Neuronal stem cell (in vitro differentiated cells): ENCODE measurements around the gene CARD6.

ENCODE experiments used
- DNase-seq: peaks from one replicate; pipeline ENCODE4 v3.0.0-alpha.2; 2013; ENCODE audit warnings: low spot score
- H2AFZ ChIP-seq: one replicate; pipeline ENCODE4 v1.6.1; 2013; ENCODE audit warnings: mild to moderate bottlenecking, low read length, inconsistent platforms
- H2AK5ac ChIP-seq: 2 replicates; pipeline ENCODE4 v1.6.1; 2013; ENCODE audit warnings: low read depth, mild to moderate bottlenecking, inconsistent platforms, low read length, moderate library complexity, mixed read lengths
- H2BK120ac ChIP-seq: 2 replicates; pipeline ENCODE4 v1.6.1; 2013; ENCODE audit warnings: low read depth, mild to moderate bottlenecking, inconsistent platforms, low read length, moderate library complexity, mixed read lengths
- H2BK12ac ChIP-seq: one replicate; pipeline ENCODE4 v1.6.1; 2013; ENCODE audit warnings: low read length, inconsistent platforms
- H2BK15ac ChIP-seq: 2 replicates; pipeline ENCODE4 v1.6.1; 2013; ENCODE audit warnings: mild to moderate bottlenecking, low read length, inconsistent platforms, mixed read lengths
- H2BK5ac ChIP-seq: one replicate; pipeline ENCODE4 v1.6.1; 2013; ENCODE audit warnings: inconsistent platforms, mild to moderate bottlenecking, low read length, moderate library complexity
- H3K14ac ChIP-seq: one replicate; pipeline ENCODE4 v1.6.1; 2013; ENCODE audit warnings: low read length, inconsistent platforms
- H3K18ac ChIP-seq: 2 replicates; pipeline ENCODE4 v1.6.1; 2013; ENCODE audit warnings: low read length, inconsistent platforms
- H3K23ac ChIP-seq: 2 replicates; pipeline ENCODE4 v1.6.1; 2013; ENCODE audit warnings: low read depth, mild to moderate bottlenecking, mixed read lengths, low read length, inconsistent platforms; ENCODE audit not compliant: poor library complexity
- H3K27ac ChIP-seq: replicated peaks from 3 replicates; pipeline ENCODE4 v1.5.1; 2013; ENCODE audit warnings: low read length, inconsistent platforms
- H3K27me3 ChIP-seq, 3 experiments: 2 replicates each; pipeline ENCODE4 v1.6.1; 2013; ENCODE audit warnings: low read length in 3 of 3, mild to moderate bottlenecking in 2 of 3, inconsistent platforms in 1 of 3, low read depth in 1 of 3, mixed read lengths in 1 of 3, moderate library complexity in 1 of 3; ENCODE audit not compliant: control insufficient read depth in 3 of 3, insufficient read depth in 3 of 3
- H3K36me3 ChIP-seq, 2 donors: replicated peaks in 1 of 2; 2 replicates each; pipeline ENCODE4 v1.6.1; 2013; ENCODE audit warnings: low read length in 2 of 2; ENCODE audit not compliant: control insufficient read depth in 2 of 2, insufficient read depth in 2 of 2
- H3K4ac ChIP-seq: 2 replicates; pipeline ENCODE4 v1.6.1; 2013; ENCODE audit warnings: inconsistent platforms, mild to moderate bottlenecking, low read length, moderate library complexity
- H3K4me1 ChIP-seq, 2 donors: 1 replicate in 1 of 2; 2 replicates in 1 of 2; pipeline ENCODE4 v1.6.1; 2013; ENCODE audit warnings: low read length in 2 of 2, low read depth in 1 of 2; ENCODE audit not compliant: control insufficient read depth in 2 of 2, insufficient read depth in 1 of 2
- H3K4me2 ChIP-seq: one replicate; pipeline ENCODE4 v1.6.1; 2013; ENCODE audit warnings: mild to moderate bottlenecking, low read length, inconsistent platforms; ENCODE audit not compliant: insufficient read depth, poor library complexity, severe bottlenecking
- H3K4me3 ChIP-seq, 2 donors: 2 replicates each; pipeline ENCODE4 v1.5.1; 2013; ENCODE audit warnings: low read length in 2 of 2, mild to moderate bottlenecking in 2 of 2, inconsistent platforms in 1 of 2, moderate library complexity in 1 of 2
- H3K79me1 ChIP-seq: one replicate; pipeline ENCODE4 v1.6.1; 2013; ENCODE audit warnings: low read depth, mild to moderate bottlenecking, inconsistent platforms, low read length, moderate library complexity
- H3K9ac ChIP-seq: one replicate; pipeline ENCODE4 v1.6.1; 2013; ENCODE audit warnings: mild to moderate bottlenecking, low read depth, low read length, inconsistent platforms; ENCODE audit not compliant: poor library complexity
- H3K9me3 ChIP-seq, 2 donors: replicated peaks in 1 of 2; 2 replicates each; pipeline versions ENCODE3 to v1.6.1; 2013; ENCODE audit warnings: low read length in 2 of 2, mild to moderate bottlenecking in 2 of 2, inconsistent platforms in 1 of 2, low read depth in 1 of 2, mixed read lengths in 1 of 2, moderate library complexity in 1 of 2; ENCODE audit not compliant: control insufficient read depth in 2 of 2, insufficient read depth in 1 of 2
- H4K8ac ChIP-seq: one replicate; pipeline ENCODE4 v1.6.1; 2013; ENCODE audit warnings: low read depth, mild to moderate bottlenecking, inconsistent platforms, low read length, moderate library complexity
- H4K91ac ChIP-seq: one replicate; pipeline ENCODE4 v1.6.1; 2013; ENCODE audit warnings: low read length, low read depth, mild to moderate bottlenecking, inconsistent platforms; ENCODE audit not compliant: poor library complexity
- WGBS, 2 donors: extraction: QIAGEN DNeasy Blood & Tissue Kit; methylation state at CpG; one replicate each; pipeline ENCODE4 v1.1.7; 2013; ENCODE audit warnings: missing lambda C conversion rate in 2 of 2, mixed read lengths in 1 of 2; ENCODE audit not compliant: insufficient read length in 2 of 2, insufficient replicate concordance in 1 of 2; ENCODE audit errors: extremely low coverage in 2 of 2; 5-methylcytosine and 5-hydroxymethylcytosine counted together

Gene CARD6

GRCh38 chr5:40798801-40799210 lies 42.4 kb upstream of the CARD6 start:
- H2BK12ac ChIP-seq = no peak overlapping the region
- DNase-seq = no peak

GRCh38 chr5:40799258-40799657 lies 41.9 kb upstream of the CARD6 start:
- Histone ChIP-seq H2BK12ac (no peak overlapping the region), H3K4me3 (peak overlapping the region in 1 of 2 donors; percentile 99), H2BK120ac (no peak overlapping the region), H3K4me2 (no peak overlapping the region), H4K8ac (no peak overlapping the region), H3K9me3 (no peaks in the 10 kb centered on the region), H3K14ac (no peak overlapping the region), H3K4me1 (peaks cover 5% of the 10 kb centered on the region in 2 donors), H2AK5ac (no peak overlapping the region), H3K4ac (no peak overlapping the region), H3K79me1 (peaks cover 4% of the 10 kb centered on the region), H3K27ac (no peak overlapping the region), H3K18ac (no peak overlapping the region), H2BK15ac (no peak overlapping the region), H4K91ac (no peak overlapping the region), H3K9ac (no peak overlapping the region), H2BK5ac (no peak overlapping the region), H3K36me3 (peaks cover 0 to 14% of the 10 kb centered on the region in 2 donors), H2AFZ (peak overlapping the region; percentile 93), H3K27me3 (no peaks in the 10 kb centered on the region), H3K23ac (no peak overlapping the region)
- WGBS, 2 donors = no CpG with 5 or more reads among the region's 1 CpG
- no peak for DNase-seq

More at GRCh38 chr5:40798801-40799210, 42.4 kb upstream of the CARD6 start:
- Histone ChIP-seq H3K18ac (no peak overlapping the region), H2BK15ac (no peak overlapping the region), H3K36me3 (peaks cover 0 to 14% of the 10 kb centered on the region in 2 donors), H4K8ac (no peak overlapping the region), H4K91ac (no peak overlapping the region), H3K27me3 (no peaks in the 10 kb centered on the region), H2AK5ac (no peak overlapping the region), H2BK5ac (no peak overlapping the region), H2BK120ac (no peak overlapping the region), H3K14ac (no peak overlapping the region), H2AFZ (peak overlapping the region; percentile 93), H3K27ac (no peak overlapping the region), H3K4me3 (peak overlapping the region; percentile 95 to 99), H3K9me3 (no peaks in the 10 kb centered on the region), H3K9ac (no peak overlapping the region), H3K4me2 (peak overlapping the region; percentile 81), H3K79me1 (peaks cover 4% of the 10 kb centered on the region), H3K23ac (no peak overlapping the region), H3K4me1 (peaks cover 5% of the 10 kb centered on the region in 2 donors), H3K4ac (no peak overlapping the region)
- no CpG with 5 or more reads among the region's 7 CpGs for WGBS, 2 donors

GRCh38 chr5:40801771-40802562 lies 39.2 kb upstream of the CARD6 start:
- H2AFZ ChIP-seq = no peak overlapping the region
- peaks cover 2% of the 10 kb centered on the region for H3K79me1 ChIP-seq
- peak overlapping the region; percentile 65 for H4K8ac ChIP-seq
- no peak overlapping the region for H2AK5ac ChIP-seq
- H3K27me3 ChIP-seq = no peaks in the 10 kb centered on the region
- no peak overlapping the region for H3K27ac ChIP-seq
- H3K23ac ChIP-seq = no peak overlapping the region
- WGBS, 2 donors = no CpG with 5 or more reads among the region's 8 CpGs
- peaks cover 3% of the 10 kb centered on the region in 2 donors for H3K4me1 ChIP-seq
- H2BK12ac ChIP-seq = no peak overlapping the region
- H3K4me2 ChIP-seq = no peak overlapping the region
- no peak overlapping the region for H3K4ac ChIP-seq
- no peak overlapping the region for H3K14ac ChIP-seq
- H2BK5ac ChIP-seq = no peak overlapping the region
- H3K9ac ChIP-seq = no peak overlapping the region
- DNase-seq = no peak
- H3K18ac ChIP-seq = no peak overlapping the region
- no peaks in the 10 kb centered on the region for H3K9me3 ChIP-seq
- H2BK120ac ChIP-seq = no peak overlapping the region
- no peaks in the 10 kb centered on the region for H3K36me3 ChIP-seq
- no peak overlapping the region for H3K4me3 ChIP-seq
- no peak overlapping the region for H4K91ac ChIP-seq
- no peak overlapping the region for H2BK15ac ChIP-seq

GRCh38 chr5:40812125-40812524 lies 29.0 kb upstream of the CARD6 start:
- Histone ChIP-seq H3K27me3 (no peaks in the 10 kb centered on the region), H3K9me3 (no peaks in the 10 kb centered on the region), H2BK120ac (no peak overlapping the region), H3K14ac (no peak overlapping the region), H2BK15ac (no peak overlapping the region), H3K23ac (no peak overlapping the region), H2AFZ (no peak overlapping the region), H4K91ac (no peak overlapping the region), H3K36me3 (no peaks in the 10 kb centered on the region), H3K18ac (no peak overlapping the region), H3K9ac (no peak overlapping the region), H4K8ac (no peak overlapping the region), H3K4ac (no peak overlapping the region), H2AK5ac (no peak overlapping the region), H2BK12ac (no peak overlapping the region), H3K4me2 (no peak overlapping the region), H2BK5ac (no peak overlapping the region), H3K79me1 (no peaks in the 10 kb centered on the region), H3K4me1 (peaks cover 0 to 8% of the 10 kb centered on the region in 2 donors), H3K4me3 (no peak overlapping the region), H3K27ac (no peak overlapping the region)
- WGBS, 2 donors = no CpG with 5 or more reads among the region's 1 CpG
- DNase-seq = no peak
